Hepatic stellate cell (primary cell): ENCODE measurements around the gene ZDHHC8.

Experiments
- DNase-seq: peaks from one replicate; pipeline ENCODE4 v3.0.0; 2011; ENCODE audit warnings: low spot score

The ZDHHC8 gene

GRCh38 chr22:20131597-20131858, at the start of gene ZDHHC8:
TSS of gene ZDHHC8 (plus strand) at chr22:20131804. CDS start at chr22:20131948, 144 bp downstream.
- DNase-seq = peak; percentile 62

- no peak for DNase-seq
These were observed 48.3 kb upstream of the ZDHHC8 start for GRCh38 chr22:20083157-20083890.

GRCh38 chr22:20083891-20084546, 47.6 kb upstream of the ZDHHC8 start:
- DNase-seq = no peak

GRCh38 chr22:20084547-20085413, 46.8 kb upstream of the ZDHHC8 start:
- DNase-seq = no peak

GRCh38 chr22:20085651-20086050, 46.0 kb upstream of the ZDHHC8 start:
- DNase-seq = no peak

GRCh38 chr22:20086101-20086599, 45.5 kb upstream of the ZDHHC8 start:
- no peak for DNase-seq

GRCh38 chr22:20086763-20087162, 44.8 kb upstream of the ZDHHC8 start:
- DNase-seq = no peak

GRCh38 chr22:20087319-20088262, 44.0 kb upstream of the ZDHHC8 start:
- DNase-seq = no peak

GRCh38 chr22:20088263-20088648, 43.3 kb upstream of the ZDHHC8 start:
- DNase-seq = no peak

GRCh38 chr22:20089226-20089976, 42.2 kb upstream of the ZDHHC8 start:
- DNase-seq = no peak

GRCh38 chr22:20089977-20090729, 41.5 kb upstream of the ZDHHC8 start:
- DNase-seq = peak; percentile 76

- no peak for DNase-seq
These were observed 40.8 kb upstream of the ZDHHC8 start for GRCh38 chr22:20090730-20091240.

GRCh38 chr22:20091690-20092476, 39.7 kb upstream of the ZDHHC8 start:
- no peak for DNase-seq

GRCh38 chr22:20092477-20092854, 39.1 kb upstream of the ZDHHC8 start:
- DNase-seq = no peak

- no peak for DNase-seq
These were observed 38.0 kb upstream of the ZDHHC8 start for GRCh38 chr22:20093418-20094196.

- DNase-seq = no peak
These were observed 37.3 kb upstream of the ZDHHC8 start for GRCh38 chr22:20094197-20094807.

GRCh38 chr22:20095521-20095920, 36.1 kb upstream of the ZDHHC8 start:
- no peak for DNase-seq
